HG03457 (cell line): Measurements from ENCODE around the gene USP47.

Source experiments
- ATAC-seq: cut with Tn5 transposase; IDR thresholded peaks from one replicate; pipeline ENCODE4 v1.9.1; 2021; ENCODE audit warnings: moderate number of reproducible peaks; ENCODE audit not compliant: unreplicated experiment

USP47 gene

GRCh38 chr11:11996321-11997048 is 154.7 kb downstream of the USP47 start:
- no peak for ATAC-seq

GRCh38 chr11:11997049-11997322 is 155.2 kb downstream of the USP47 start:
- no peak for ATAC-seq

GRCh38 chr11:11998091-11998781 is 156.5 kb downstream of the USP47 start:
- ATAC-seq: no peak

- no peak for ATAC-seq
Measured at GRCh38 chr11:12001186-12001585, 159.4 kb downstream of the USP47 start.

GRCh38 chr11:12003336-12003735 is 161.6 kb downstream of the USP47 start:
- no peak for ATAC-seq

GRCh38 chr11:12003815-12004214 is 162.0 kb downstream of the USP47 start:
- no peak for ATAC-seq

- ATAC-seq: no peak
Measured at GRCh38 chr11:12005061-12005460, 163.3 kb downstream of the USP47 start.

- ATAC-seq: no peak
Measured at GRCh38 chr11:12005476-12005875, 163.7 kb downstream of the USP47 start.

- ATAC-seq: no peak
Measured at GRCh38 chr11:12006552-12007229, 164.9 kb downstream of the USP47 start.

GRCh38 chr11:12007230-12007593 is 165.4 kb downstream of the USP47 start:
- ATAC-seq: no peak

GRCh38 chr11:12007769-12008737 is 166.3 kb downstream of the USP47 start, which contains the start of gene DKK3:
DKK3 (minus strand) TSS chr11:12008626; CDS start chr11:12008582, 44 bp downstream.
- ATAC-seq: no peak
